Measurements from ENCODE around the gene TEKT2.

The TEKT2 gene

DNA sequence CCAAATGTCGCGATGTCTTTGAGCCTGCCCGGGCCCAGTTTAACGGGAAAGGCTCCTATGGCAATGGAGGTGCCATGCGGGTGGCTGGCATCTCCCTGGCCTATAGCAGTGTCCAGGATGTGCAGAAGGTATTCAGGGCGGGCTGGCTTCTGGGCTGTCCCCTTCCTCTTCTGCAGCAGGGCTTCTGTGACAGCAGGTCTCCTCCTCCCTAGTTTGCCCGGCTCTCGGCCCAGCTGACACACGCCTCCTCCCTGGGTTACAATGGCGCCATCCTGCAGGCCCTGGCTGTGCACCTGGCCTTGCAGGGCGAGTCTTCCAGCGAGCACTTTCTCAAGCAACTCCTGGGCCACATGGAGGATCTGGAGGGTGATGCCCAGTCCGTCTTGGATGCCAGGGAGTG lies 7.8 kb downstream of the TEKT2 start:
- ChIA-PET CTCF (interaction anchor here (1.6 kb wide), 1 partner anchor 43 kb away, joined by 7 read pairs; no protein-coding TSS in a partner anchor), POLR2A (no interaction called here)
- H3K36me3 ChIP-seq (ENCODE audit: control insufficient read depth in 2 of 2, insufficient read depth in 1 of 2, low read length in 2 of 2): peaks cover 4 to 67% of the 10 kb centered on the region in 2 experiments; a peak in 2 of 3 replicates
- H3K27ac ChIP-seq (ENCODE audit: extremely low read depth, low read depth, low read length): no peak overlapping the region
- TF ChIP-seq HOXA7 (CRISPR knock-in tag; IDR thresholded peaks at IDR 0.05; ENCODE audit: borderline replicate concordance): no peak
- no peak for TF ChIP-seq HOXC10 (CRISPR knock-in tag; IDR thresholded peaks at IDR 0.05)
- TF ChIP-seq, protein P1, sequence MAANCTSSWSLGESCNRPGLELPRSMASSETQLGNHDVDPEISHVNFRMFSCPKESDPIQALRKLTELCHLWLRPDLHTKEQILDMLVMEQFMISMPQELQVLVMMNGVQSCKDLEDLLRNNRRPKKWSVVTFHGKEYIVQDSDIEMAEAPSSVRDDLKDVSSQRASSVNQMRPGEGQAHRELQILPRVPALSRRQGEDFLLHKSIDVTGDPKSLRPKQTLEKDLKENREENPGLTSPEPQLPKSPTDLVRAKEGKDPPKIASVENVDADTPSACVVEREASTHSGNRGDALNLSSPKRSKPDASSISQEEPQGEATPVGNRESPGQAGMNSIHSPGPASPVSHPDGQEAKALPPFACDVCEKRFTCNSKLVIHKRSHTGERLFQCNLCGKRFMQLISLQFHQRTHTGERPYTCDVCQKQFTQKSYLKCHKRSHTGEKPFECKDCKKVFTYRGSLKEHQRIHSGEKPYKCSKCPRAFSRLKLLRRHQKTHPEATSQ (tag by site-specific recombination; IDR thresholded peaks at IDR 0.05): no peak
- TF ChIP-seq GLI2 (tag by site-specific recombination; IDR thresholded peaks at IDR 0.05; ENCODE audit: borderline replicate concordance, low read depth): no peak
- TF ChIP-seq, protein P2, sequence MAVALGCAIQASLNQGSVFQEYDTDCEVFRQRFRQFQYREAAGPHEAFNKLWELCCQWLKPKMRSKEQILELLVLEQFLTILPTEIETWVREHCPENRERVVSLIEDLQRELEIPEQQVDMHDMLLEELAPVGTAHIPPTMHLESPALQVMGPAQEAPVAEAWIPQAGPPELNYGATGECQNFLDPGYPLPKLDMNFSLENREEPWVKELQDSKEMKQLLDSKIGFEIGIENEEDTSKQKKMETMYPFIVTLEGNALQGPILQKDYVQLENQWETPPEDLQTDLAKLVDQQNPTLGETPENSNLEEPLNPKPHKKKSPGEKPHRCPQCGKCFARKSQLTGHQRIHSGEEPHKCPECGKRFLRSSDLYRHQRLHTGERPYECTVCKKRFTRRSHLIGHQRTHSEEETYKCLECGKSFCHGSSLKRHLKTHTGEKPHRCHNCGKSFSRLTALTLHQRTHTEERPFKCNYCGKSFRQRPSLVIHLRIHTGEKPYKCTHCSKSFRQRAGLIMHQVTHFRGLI (tag by site-specific recombination; IDR thresholded peaks at IDR 0.05): no peak
- TF ChIP-seq ZNF560 (tag by site-specific recombination; IDR thresholded peaks at IDR 0.05; ENCODE audit: borderline replicate concordance): no peak
- TF ChIP-seq HOXD13 (CRISPR knock-in tag; IDR thresholded peaks at IDR 0.05; ENCODE audit: borderline replicate concordance): no peak
- TF ChIP-seq ZNF596 (tag by site-specific recombination; IDR thresholded peaks at IDR 0.05): no peak
- no peak for TF ChIP-seq ZNF24 (tag by site-specific recombination; IDR thresholded peaks at IDR 0.05)
- no peaks in the 10 kb centered on the region for H3K4me1 ChIP-seq (ENCODE audit: control insufficient read depth, insufficient read depth, low read length)
- no peaks in the 10 kb centered on the region for H3K9me3 ChIP-seq (ENCODE audit: control insufficient read depth, insufficient read depth, low read depth, low read length)
- H3K4me3 ChIP-seq (ENCODE audit: low read depth, low read length): no peak overlapping the region

GRCh38 chr1:36092166-36092797 lies 8.4 kb downstream of the TEKT2 start:
- Histone ChIP-seq H3K9me3 (ENCODE audit: control insufficient read depth, insufficient read depth, low read depth, low read length) (no peaks in the 10 kb centered on the region), H3K36me3 (ENCODE audit: control insufficient read depth in 2 of 2, insufficient read depth in 1 of 2, low read length in 2 of 2) (peaks cover 4 to 72% of the 10 kb centered on the region in 2 experiments; a peak in 2 of 3 replicates), H3K4me1 (ENCODE audit: control insufficient read depth, insufficient read depth, low read length) (no peaks in the 10 kb centered on the region), H3K4me3 (ENCODE audit: low read depth, low read length) (no peak overlapping the region), H3K27ac (ENCODE audit: extremely low read depth, low read depth, low read length) (no peak overlapping the region)
- POLR2A ChIA-PET: no interaction called here
- TF ChIP-seq ZBTB48 (tag by site-specific recombination; IDR thresholded peaks at IDR 0.05) (no peak), ZNF292 (tag by site-specific recombination; IDR thresholded peaks at IDR 0.05; ENCODE audit: borderline replicate concordance, low read depth) (no peak), ZNF670 (tag by site-specific recombination; IDR thresholded peaks at IDR 0.05; ENCODE audit: low read depth) (no peak), ZNF707 (tag by site-specific recombination; IDR thresholded peaks at IDR 0.05) (no peak), ZNF792 (tag by site-specific recombination; IDR thresholded peaks at IDR 0.05) (no peak), FEZF1 (tag by site-specific recombination; IDR thresholded peaks at IDR 0.05) (no peak), PBX3 (CRISPR knock-in tag; IDR thresholded peaks at IDR 0.05) (no peak)
- CTCF ChIA-PET: interaction anchor here (1.1 to 1.6 kb wide), 2 partner anchors 42 to 43 kb away, joined by 3 to 7 read pairs; no protein-coding TSS in a partner anchor

DNA sequence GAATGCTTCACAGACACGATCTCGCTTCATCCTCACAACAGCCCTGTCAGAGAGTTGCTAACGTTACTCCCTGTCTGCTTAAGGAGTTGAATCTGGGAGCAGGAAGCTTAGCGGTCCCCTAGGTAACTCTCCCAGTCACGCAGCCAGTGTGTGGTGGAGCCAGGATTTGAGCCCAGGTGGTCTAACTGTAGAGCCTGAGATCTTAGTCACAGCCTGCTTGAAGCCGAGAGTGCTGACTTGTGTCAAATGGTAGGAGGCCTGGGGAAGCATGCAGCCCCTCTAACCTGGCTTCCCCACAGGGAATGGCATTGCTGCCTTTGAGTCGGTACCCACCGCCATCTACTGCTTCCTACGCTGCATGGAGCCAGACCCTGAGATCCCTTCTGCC lies 8.9 kb downstream of the TEKT2 start:
- Histone ChIP-seq H3K4me3 (ENCODE audit: low read depth, low read length) (no peak overlapping the region), H3K36me3 (ENCODE audit: control insufficient read depth in 2 of 2, insufficient read depth in 1 of 2, low read length in 2 of 2) (peaks cover 4 to 72% of the 10 kb centered on the region in 2 experiments; a peak in 2 of 3 replicates), H3K4me1 (ENCODE audit: control insufficient read depth, insufficient read depth, low read length) (no peaks in the 10 kb centered on the region), H3K9me3 (ENCODE audit: control insufficient read depth, insufficient read depth, low read depth, low read length) (no peaks in the 10 kb centered on the region), H3K27ac (ENCODE audit: extremely low read depth, low read depth, low read length) (no peak overlapping the region)
- ChIA-PET POLR2A (no interaction called here), CTCF (interaction anchor here (1.1 kb wide), 1 partner anchor 42 kb away, joined by 3 read pairs; no protein-coding TSS in a partner anchor)
- no peak for TF ChIP-seq ZNF16 (tag by site-specific recombination; IDR thresholded peaks at IDR 0.05; ENCODE audit: low read depth)

All from HEK293 (cell line).